Stimulated activated CD4-positive, alpha-beta T cell treated with anti-CD3 and anti-CD28 coated beads, TNF-alpha, amount 100 ng/mL, for 1 hour (primary cell): ENCODE results near the gene FAM217B.
"Not testable (repeated sequence)": the region's sequence is repeated elsewhere in the genome, so short reads cannot be mapped to it uniquely, and the experiment has no call there.

Experiments
- DNase-seq, 3 donors: peaks; one replicate each; pipeline ENCODE4 v3.0.0-alpha.2; 2020; ENCODE audit warnings: low read depth in 3 of 3, low spot score in 1 of 3

The FAM217B gene

DNA sequence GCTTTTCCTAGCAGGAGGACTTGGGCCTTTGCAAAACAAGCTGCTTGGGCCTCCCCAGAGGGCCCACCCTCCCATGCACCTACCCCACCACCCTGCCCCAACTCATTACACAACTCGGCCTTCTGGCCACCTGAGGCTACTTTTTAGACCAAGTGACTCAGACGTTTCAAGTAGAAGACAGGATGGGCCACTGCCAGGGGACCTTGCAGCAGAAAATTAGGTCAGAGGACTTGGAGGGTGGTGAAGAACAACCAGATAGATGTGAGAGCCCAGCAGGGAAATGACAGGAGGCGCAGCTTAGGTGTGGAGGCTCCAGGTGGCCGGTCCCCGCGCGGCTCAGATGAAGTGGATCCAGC, 1.5 kb upstream of the FAM217B start:
- no peak for DNase-seq

DNA sequence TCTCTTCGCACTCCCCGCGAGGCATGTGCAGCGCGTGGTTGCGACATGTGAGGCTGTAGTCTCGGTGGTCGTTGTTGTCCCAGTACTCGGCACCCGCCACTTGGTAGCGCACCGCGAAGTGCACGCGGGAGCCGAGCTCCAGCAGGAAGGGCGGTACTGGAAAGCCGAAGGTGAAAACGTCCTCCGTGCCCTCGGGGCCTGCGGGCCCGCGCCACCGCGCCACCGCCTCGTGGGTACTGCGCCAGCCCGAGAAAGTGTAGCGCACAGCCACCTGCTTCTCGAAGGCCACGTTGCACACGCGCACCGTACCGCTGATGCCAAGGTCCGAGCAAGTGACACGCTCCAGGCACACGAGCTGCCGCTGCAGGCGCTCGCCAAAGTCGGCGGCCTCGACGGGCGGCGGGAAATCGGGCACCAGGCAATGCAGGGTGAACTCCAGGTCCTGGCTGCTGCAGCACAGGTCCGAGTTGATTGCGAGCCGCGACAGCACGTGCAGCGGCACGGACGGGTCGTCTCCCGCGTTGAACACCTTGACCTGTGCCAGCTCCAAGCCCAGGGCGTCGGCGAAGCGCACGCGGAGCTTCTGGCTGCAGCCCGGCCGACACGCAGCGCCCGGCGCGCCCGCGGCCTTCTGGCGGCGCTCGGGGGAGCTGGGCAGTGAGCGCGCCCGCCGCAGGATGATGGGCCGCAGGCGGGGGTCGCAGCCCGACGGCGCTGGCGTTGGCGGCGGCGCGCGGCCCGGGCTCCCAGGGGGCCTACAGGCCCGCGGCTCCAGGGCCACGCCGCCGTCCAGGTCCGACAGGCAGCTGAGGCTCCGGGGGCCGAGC, 924 bp upstream of the FAM217B start:
- DNase-seq: no peak

DNA sequence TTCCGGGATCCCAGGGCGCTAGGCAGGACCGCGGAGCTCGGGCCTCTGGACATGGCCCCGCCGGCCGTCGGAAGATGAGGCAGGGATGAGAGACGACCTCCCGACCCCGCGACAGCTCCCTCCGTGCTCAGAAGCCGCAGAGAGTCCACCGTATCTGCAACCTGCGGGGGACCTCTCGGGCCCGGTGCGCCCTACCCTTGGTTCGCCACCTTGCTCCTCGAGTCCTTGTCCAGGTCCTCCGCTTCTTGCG, 385 bp upstream of the FAM217B start:
- DNase-seq: no peak

DNA sequence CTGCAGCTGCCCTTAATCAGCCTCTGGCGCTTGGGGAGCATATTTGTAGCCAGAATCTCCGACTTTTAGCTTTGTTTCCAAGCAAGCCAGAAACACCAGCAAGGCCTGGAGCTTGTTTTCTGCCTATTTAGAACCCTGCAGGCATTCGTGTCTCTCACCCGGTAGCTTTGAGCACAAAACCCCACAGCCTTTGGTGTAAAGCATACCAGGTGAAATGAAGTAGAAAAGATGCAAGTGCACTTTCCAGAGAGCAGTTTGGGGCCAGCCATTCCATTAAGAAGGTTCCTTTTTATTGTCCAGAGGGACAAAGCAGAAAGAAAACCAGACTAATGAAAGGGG, 736 bp downstream of the FAM217B start:
- DNase-seq: no peak

DNA sequence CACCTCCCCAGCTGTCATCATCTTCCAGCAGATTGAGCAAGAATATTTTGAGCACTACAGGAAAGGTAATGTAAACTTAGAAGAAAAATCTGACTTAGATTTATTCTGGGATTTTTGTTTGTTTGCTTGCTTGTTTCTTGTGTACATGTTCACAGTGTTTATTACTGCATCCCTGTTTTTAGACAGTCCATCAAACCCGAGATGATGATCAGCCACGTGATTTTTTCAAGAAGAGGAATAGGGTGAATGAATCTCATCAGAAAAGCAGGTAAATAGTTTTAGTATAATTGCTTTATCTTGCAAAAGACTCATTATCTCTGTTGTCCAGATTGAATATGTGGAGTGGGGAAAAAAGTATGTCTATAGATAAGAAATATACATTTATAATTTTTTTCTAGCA, 2.1 kb downstream of the FAM217B start:
- DNase-seq: no peak

DNA sequence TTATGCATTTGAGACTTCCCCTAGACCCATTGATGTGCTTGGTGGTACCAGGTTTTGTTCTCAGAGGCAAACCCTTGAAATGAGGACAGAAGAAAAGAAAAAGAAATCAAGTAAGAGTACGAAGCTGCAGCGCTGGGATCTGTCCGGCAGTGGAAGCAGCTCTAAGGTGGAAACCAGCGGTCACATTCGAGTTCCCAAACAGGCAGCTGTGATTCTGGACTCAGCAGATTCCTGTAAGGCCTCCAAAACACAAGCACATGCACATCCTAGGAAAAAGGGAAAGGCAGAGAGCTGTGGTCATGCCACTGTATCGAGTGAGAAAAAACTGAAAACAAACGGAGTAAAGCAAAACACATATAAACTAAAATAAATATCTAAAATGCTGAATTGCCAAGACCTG, 4.5 kb downstream of the FAM217B start:
- no peak for DNase-seq

DNA sequence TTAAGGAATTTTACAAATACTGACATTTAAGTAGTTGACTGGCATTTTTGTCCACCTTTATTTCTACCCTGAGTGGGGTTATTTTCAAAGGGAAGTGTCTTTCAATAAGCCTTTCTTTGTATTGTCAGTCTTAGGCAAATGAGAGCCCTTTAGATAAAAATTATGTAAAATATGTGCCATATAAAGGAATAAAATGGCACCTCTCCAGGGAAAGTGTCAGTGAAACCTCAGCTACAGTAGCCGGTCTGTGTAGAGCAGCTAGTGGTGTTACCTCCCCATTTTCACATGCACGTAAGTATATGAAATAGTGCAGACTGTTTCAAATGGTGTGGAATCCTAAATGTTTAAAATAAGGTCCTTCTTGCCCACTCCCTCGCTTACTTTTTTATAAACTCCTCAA, 5.0 kb downstream of the FAM217B start:
- no peak for DNase-seq

DNA sequence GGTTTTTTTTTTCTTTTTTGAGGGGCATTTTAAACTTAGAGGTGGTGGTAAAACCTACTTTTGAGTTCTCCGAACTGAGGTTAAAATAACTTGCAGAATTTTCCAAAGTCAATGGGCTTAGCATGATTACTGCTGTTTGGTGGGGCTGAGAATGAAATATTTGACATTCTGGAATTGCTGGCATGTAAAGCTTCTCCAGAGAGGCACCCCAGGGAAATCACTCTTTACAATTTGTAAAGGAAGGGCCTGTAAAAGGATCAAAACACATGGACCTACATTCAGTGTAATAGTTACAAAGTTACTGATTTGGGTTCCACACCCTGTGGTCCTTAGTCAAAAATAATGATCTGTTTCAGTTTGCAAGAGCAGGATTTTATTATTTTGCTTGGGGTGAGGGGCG, 5.5 kb downstream of the FAM217B start:
- DNase-seq: no peak

DNA sequence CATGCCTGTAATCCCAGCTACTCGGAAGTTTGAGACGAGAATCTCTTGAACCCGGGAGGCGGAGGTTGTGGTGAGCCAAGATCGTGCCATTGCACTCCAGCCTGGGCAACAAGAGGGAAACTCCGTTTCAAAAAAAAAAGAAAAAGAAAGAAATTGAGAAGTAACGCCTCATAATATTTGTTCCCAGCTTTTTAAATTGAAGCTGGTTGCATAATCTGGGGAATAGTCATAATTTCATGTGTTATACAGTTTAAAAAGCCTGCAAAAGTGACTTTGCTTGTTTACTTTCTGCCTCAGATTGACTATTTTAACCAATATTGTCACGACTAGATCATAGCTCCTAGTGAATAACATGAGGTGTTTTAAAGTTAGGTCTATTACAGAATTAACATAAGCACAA, 7.2 kb downstream of the FAM217B start:
- DNase-seq: no peak

DNA sequence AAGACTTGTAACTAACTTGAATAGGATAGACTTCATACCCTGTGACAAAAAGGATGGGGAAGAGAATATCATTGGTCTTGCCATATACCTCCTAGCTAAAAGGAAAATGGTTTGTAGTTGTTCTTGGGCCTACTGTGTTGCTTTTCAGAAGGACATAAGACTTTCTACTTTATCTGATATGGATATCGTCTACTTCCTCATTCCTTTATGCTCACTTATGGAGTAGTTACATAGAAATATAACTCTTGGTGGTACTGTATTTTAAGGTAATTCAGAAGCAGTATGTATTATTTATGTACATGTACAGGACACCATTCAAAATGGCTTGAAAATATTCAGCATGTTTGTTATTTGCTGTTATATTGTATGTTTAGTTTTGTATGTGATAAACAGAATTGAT, 8.0 kb downstream of the FAM217B start:
- DNase-seq: no peak

DNA sequence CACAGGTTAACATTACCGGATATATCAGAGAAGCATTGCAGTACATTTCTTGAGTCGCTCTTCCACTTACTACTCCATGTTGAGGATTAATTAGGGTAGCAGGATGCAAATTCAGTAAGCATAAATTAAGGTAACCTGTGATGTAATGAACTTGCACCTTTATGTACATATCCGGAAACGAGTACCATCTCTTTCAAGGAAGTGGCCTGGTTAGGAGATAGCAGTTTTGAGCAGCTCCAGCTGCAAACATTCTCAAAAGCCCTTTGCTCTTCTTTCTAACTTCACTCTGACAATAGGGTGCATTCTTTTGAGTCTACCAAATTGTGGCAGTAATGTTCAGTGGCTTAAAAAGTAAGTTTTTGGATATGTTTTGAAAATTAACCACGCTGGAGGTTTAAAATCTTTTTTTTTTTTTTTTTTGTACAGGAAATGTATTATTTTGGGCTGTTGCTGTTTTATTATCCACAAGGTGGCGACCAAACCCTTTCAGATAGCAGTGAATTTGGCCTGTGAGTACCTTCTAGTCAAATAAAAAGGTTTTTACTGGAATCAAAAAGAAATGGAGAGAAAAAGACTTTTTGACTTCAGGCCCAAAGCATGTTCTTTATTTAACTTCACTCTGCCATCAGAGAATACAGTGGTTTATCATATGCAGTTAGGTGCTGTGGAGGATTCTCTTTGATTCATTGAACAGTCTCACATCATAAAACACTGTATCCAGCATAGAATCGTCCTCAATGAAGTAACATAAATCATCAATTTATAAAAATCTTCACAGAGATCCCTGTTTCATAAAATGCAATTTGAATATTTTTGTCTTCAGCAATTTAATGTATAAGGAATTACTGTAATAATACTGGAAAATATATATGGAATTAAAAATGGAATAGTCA, 8.9 kb downstream of the FAM217B start:
- DNase-seq: no peak

DNA sequence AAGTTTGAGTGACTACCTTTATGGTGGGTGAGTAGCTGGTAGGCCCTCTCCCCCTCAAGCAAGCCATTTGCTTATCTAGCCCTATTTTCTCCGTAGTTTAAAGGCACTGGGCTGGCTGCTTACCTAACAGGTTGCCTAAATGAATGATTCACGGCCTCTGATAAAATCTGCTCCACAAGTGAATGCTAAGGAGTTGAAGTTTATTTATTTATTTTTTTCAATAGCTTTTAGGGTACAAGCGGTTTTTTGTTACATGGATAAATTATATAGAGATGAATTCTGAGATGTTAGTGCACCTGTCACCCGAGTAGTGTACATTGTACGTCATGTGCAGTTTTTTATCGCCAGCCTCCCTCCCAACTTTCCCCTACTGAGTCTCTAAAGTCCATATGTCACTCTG, 9.7 kb downstream of the FAM217B start:
- no peak for DNase-seq

DNA sequence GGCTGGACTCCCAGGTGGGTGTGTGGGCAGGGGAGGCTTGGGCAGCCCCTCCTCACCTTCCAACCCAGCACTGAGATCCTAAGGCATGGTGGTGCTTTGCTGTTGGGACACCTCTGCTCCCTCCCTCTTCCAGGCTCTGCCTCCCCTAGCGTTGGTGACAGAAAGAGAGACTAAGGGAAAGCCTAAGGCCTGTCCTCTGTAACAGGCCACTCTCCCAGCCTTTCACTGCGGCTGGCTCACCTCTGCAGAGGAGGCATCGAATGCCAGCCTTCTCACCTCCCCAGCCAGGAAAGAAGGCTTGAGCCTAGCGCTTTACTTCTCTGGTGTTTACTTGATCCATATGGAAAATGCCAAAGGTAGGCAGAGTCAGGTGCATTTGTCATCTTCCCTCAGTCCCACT, 14.5 kb downstream of the FAM217B start:
- no peak for DNase-seq

DNA sequence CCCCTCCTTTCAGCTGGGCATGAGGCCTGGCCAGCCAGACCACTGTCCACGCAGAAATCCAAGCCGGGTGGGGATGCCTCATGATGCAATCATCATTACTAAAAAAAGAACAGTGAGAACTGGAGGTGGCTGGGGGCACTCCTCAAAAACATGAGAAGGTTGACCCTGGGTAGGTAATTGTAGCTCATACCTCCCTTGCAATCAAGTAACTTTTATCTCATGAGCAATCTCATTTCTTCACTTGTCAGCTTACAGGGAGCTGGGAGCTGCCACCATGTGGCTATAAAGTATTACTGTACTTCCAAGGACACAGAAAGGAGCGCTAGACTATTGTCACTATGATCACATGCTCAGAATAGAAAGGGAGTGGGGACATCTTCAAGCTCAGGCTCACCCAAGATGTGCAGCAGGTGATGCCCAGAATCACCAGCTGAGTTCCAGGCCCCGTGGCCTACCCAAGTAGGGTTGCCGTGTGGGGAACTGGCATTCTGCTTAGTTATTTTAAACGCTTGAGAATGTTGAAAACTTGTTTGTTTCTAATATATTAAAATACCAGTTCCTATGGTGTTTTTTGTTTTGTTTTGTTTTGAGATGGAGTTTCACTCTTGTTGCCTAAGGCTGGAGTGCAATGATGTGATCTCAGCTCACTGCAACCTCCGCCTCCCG, 15.1 kb downstream of the FAM217B start:
- no peak for DNase-seq

DNA sequence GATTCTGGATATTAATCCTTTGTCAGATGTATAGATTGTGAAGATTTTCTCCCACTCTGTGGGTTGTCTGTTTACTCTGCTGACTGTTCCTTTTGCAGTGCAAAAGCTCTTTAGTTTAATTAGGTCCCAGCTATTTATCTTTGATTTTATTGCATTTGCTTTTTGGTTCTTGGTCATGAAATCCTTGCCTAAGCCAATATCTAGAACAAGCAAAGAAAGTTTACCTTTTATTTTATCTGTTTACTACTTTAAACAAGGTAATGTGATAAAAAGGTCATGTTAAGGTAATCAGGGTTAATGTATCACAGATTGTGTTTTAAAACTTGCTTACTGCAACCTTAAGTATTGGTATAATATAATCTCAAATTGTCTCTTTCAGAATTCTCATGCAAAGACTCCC, 17.4 kb downstream of the FAM217B start:
- DNase-seq: not testable (repeated sequence)

DNA sequence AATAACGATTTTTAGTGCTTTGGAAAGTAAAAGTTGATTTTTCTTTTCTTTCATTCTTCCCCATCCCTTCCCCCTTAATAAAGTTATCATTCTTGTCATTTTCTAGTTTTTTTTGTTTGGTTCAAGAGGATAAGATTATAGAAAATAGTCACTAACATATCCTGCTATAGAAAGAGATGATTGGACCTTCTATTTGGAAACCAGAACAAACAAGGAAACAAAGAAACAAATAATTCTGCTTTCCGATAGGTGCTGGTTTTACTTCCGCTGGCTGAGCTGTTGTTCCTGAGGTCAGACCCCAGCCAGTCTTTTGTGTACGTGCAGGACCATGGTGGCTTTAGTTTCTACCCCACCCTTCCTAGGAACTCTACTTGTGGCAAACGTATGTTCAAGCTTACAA, 17.9 kb downstream of the FAM217B start, which contains the start of gene CDH26:
Gene CDH26, plus strand, starts transcription at position 301 of the 400 bp plus-strand sequence. CDS start 304 bp downstream, outside the sequence.
- no peak for DNase-seq

DNA sequence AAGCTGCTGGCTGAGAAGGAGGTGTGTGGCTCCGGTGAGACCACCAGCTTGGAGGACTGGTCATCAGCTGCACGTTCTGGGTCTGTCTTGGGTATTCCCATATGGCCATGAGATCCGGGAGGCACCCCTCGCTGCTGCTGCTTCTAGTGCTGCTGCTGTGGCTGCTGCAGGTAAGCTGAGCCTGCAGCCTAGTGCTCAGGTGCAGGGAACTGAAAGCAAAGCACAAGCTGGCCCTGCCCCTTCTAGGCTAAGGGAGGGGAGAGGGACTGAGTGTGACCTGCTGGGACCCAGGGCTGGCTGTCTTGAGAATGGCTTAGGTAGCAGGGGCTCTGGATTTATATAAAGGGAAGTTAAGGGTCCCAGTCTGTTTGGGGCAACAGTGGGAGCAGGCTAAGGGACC, 18.4 kb downstream of the FAM217B start:
- no peak for DNase-seq

DNA sequence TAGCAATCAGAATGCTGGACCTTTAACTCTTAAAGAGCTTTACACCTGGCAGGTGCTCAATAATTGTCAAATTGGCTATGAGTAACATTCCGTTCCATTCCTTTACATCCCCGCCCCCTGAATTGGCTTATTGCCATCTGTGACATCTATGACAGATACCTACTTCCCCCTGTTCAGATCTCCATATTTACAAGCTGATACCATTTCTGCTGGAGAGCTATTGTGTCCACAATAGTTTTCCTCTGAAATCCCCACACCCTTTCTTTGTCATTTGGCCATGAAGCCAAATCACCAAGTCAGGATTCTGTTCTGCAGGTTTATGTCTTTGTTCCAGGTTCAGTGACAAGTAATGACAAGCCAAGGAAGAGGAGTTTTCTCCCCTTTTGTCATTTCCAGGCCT, 21.2 kb downstream of the FAM217B start:
- DNase-seq: no peak

DNA sequence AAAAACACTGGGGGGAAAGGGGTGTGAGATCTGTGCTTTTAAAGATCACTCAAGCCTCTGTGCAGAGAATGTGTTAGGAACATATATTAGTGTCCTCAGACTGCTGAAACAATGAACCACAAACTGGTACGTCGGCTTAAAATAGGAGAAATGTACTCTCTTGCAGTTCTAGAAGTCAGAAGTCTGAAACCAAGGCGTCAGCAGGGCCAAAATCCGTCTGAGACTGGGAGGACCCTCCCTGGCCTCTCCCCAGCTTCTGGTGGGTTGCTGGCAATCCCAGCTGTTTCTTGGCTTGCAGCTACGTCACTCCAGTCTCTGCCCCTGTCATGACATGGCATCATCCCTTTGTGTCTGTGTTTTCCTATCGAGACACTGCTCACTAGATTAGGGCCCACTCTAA, 22.0 kb downstream of the FAM217B start:
- DNase-seq: no peak

DNA sequence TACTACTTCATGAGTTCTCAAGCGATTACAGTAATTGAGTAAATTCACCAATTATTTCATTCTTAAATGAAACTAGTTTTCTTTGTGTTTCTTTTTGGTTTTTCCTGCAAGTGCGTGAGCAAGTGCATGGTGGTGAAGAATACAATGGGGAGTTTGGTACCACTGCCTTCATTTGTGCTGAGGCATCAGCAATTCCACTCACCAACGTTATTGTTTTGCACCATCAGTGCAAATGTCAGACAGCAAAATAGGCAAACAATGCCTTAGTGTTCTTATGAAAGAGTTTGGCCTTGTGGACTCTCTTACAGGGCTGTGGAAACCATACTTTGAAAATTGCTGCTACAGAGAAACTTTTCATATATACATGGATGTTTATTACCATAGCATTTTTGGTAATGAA, 26.2 kb downstream of the FAM217B start:
- DNase-seq: no peak

DNA sequence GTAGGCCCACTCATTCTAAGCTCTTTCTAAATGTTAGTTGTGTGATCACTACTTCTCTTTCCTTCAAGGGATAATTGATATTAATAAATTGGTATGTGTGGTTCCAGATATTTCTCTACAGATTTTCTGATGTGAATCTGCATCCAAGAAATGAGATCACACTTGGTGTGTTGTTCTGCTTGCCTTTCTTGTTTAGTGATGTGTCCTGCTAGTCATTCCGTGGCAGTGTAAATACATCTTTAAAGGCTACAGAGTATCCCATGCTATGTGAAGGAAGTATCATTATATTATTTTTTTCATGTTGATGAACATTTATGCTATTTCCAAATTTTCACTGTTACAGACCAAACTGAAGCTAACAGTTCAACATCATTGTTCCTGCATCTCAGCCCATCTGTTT, 31.2 kb downstream of the FAM217B start:
- DNase-seq: no peak
